HS-5 (cell line): ENCODE data around the gene ADAMTS13.
A peak's percentile ranks its signal among the peaks of the same experiment; 100 is the strongest.
"Not testable (repeated sequence)": the region's sequence is repeated elsewhere in the genome, so short reads cannot be mapped to it uniquely, and the experiment has no call there.

Experiments used
- DNase-seq: peaks from one replicate; pipeline ENCODE4 v3.0.0-alpha.2; 2012; ENCODE audit warnings: low read depth

Gene ADAMTS13

GRCh38 chr9:133392308-133392707 is 29.9 kb upstream of the ADAMTS13 start:
- not testable (repeated sequence) for DNase-seq

GRCh38 chr9:133393399-133393798 is 28.8 kb upstream of the ADAMTS13 start:
- no peak for DNase-seq

- no peak for DNase-seq
Measured at GRCh38 chr9:133394687-133395271, 27.4 kb upstream of the ADAMTS13 start.

GRCh38 chr9:133396952-133397351 is 25.2 kb upstream of the ADAMTS13 start:
- no peak for DNase-seq

- DNase-seq = no peak
Measured at GRCh38 chr9:133397370-133397769, 24.8 kb upstream of the ADAMTS13 start.

- no peak for DNase-seq
Measured at GRCh38 chr9:133397895-133398294, 24.3 kb upstream of the ADAMTS13 start.

GRCh38 chr9:133400292-133400691 is 21.9 kb upstream of the ADAMTS13 start:
- DNase-seq = no peak

- no peak for DNase-seq
Measured at GRCh38 chr9:133401588-133401987, 20.6 kb upstream of the ADAMTS13 start.

- DNase-seq = no peak
Measured at GRCh38 chr9:133402689-133403088, 19.5 kb upstream of the ADAMTS13 start.

- no peak for DNase-seq
Measured at GRCh38 chr9:133403766-133404453, 18.3 kb upstream of the ADAMTS13 start.

GRCh38 chr9:133404454-133405002 is 17.6 kb upstream of the ADAMTS13 start:
- DNase-seq = no peak

GRCh38 chr9:133405508-133406438 is 16.4 kb upstream of the ADAMTS13 start:
- DNase-seq = no peak

GRCh38 chr9:133406480-133407307 is 15.5 kb upstream of the ADAMTS13 start:
- DNase-seq = no peak

GRCh38 chr9:133408042-133408441 is 14.1 kb upstream of the ADAMTS13 start:
- no peak for DNase-seq

- DNase-seq = no peak
Measured at GRCh38 chr9:133415170-133415569, 7.0 kb upstream of the ADAMTS13 start.

GRCh38 chr9:133417541-133418461 is 4.4 kb upstream of the ADAMTS13 start, which contains the start of gene REXO4:
TSS of gene REXO4 (minus strand) at chr9:133418010. CDS start at chr9:133417844, 166 bp downstream.
- peak; percentile 68 for DNase-seq

GRCh38 chr9:133419005-133419404 is 3.2 kb upstream of the ADAMTS13 start:
- no peak for DNase-seq

- DNase-seq = no peak
Measured at GRCh38 chr9:133420392-133420827, 1.8 kb upstream of the ADAMTS13 start.

- no peak for DNase-seq
Measured at GRCh38 chr9:133423216-133423615, 1.0 kb downstream of the ADAMTS13 start.

GRCh38 chr9:133424187-133424586 is 2.0 kb downstream of the ADAMTS13 start:
- DNase-seq = no peak
